Bronchial epithelial cell (primary cell): ENCODE results near the gene APOBEC3C. TPM values are rescaled to one million over a fixed set of nuclear protein-coding genes. Genes with fewer than 3 reads are reported as not detected.
"Not testable (repeated sequence)": the region's sequence is repeated elsewhere in the genome, so short reads cannot be mapped to it uniquely, and the experiment has no call there.

Experiments used
- DNase-seq: peaks from one replicate; pipeline ENCODE4 v3.0.0-alpha.2; 2010; ENCODE audit warnings: low read depth
- FAIRE-seq: peaks from 2 replicates; lab custom pipeline; 2011; peaks lifted over from hg19 to GRCh38; lab: Jason Lieb, UNC
- H3K27me3 ChIP-seq: 2 replicates; pipeline ENCODE4 v1.5.1; 2011; ENCODE audit warnings: low read length; ENCODE audit not compliant: control insufficient read depth, insufficient read depth
- H3K36me3 ChIP-seq: 2 replicates; pipeline ENCODE4 v1.5.1; 2011; ENCODE audit warnings: low read length; ENCODE audit not compliant: control insufficient read depth, insufficient read depth
- H3K4me3 ChIP-seq: 2 replicates; pipeline ENCODE4 v1.5.1; 2011; ENCODE audit warnings: mild to moderate bottlenecking, low read depth, low read length, control low read depth
- total RNA-seq: library from RNA; depleted of rRNA; stranded (reverse); fragments of >200 nt; gene quantifications from 2 replicates; pipeline ENCODE4 v1.2.1, GENCODE V29; 2014
- TF ChIP-seq, protein P1 (sequence below): IDR thresholded peaks from 2 replicates; pipeline ENCODE4 v1.5.1; 2011; ENCODE audit warnings: mild to moderate bottlenecking, moderate library complexity, low read length, control low read depth, inconsistent platforms; ENCODE audit not compliant: insufficient read depth, severe bottlenecking

Gene APOBEC3C
- total RNA-seq, 1 donor from 2014 or later, result 4.2 TPM

DNA sequence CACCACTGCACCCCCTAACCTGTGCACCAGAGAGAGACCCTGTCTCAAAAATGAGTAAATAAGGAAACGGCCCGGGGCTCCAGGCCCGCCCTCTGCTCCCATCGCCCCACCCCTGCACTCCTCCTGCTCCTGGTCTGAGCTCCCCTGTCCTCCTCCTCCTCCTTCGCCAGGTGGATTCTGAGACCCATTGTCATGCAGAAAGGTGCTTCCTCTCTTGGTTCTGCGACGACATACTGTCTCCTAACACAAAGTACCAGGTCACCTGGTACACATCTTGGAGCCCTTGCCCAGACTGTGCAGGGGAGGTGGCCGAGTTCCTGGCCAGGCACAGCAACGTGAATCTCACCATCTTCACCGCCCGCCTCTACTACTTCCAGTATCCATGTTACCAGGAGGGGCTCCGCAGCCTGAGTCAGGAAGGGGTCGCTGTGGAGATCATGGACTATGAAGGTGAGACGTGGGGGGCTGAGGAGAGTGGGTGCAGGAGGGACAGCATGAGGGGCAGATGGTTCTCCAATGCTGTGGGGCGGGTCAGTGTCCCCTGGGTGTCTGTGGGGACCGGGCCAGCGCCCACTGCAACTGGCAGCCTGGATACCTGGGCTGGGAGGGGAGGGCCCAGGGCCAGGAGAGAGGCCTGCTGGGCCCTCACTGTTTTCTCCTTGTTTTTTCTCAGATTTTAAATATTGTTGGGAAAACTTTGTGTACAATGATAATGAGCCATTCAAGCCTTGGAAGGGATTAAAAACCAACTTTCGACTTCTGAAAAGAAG lies 3.7 kb downstream of the APOBEC3C start:
- TF ChIP-seq, protein P1, sequence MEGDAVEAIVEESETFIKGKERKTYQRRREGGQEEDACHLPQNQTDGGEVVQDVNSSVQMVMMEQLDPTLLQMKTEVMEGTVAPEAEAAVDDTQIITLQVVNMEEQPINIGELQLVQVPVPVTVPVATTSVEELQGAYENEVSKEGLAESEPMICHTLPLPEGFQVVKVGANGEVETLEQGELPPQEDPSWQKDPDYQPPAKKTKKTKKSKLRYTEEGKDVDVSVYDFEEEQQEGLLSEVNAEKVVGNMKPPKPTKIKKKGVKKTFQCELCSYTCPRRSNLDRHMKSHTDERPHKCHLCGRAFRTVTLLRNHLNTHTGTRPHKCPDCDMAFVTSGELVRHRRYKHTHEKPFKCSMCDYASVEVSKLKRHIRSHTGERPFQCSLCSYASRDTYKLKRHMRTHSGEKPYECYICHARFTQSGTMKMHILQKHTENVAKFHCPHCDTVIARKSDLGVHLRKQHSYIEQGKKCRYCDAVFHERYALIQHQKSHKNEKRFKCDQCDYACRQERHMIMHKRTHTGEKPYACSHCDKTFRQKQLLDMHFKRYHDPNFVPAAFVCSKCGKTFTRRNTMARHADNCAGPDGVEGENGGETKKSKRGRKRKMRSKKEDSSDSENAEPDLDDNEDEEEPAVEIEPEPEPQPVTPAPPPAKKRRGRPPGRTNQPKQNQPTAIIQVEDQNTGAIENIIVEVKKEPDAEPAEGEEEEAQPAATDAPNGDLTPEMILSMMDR, result no peak
- no peak overlapping the region for H3K4me3 ChIP-seq
- DNase-seq (no peak), FAIRE-seq (no peak)
- H3K27me3 ChIP-seq, result no peaks in the 10 kb centered on the region
- peaks cover 6% of the 10 kb centered on the region for H3K36me3 ChIP-seq

DNA sequence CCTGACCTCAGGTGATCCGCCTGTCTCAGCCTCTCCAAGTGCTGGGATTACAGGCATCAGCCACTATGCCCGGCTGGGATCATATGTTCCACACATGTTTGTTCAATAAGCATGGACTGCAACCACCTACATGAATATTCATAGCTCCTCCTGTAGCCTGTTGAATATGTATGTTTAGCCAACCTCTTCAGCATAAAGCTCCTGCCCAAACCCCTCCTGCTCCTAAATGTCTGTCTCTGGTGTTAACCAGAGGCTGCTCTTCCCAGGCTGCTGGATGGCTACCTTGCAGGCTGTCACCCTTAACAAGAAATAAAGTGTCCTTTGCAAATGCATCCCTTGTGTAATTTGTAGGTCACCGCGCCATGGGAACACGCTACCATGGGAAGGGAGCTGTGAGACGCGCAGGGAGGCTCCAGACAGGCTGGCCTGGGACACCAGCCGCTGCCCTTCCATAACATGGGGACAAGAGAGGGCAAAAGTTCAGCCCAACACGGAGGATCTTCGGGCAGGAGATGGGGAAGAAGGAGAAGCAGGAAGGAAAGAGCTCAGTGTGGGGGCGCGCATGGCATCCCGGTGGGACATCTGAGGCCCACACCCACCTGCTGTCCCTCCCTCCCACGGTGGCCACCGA lies 6.1 kb downstream of the APOBEC3C start:
- not testable (repeated sequence) for H3K36me3 ChIP-seq, H3K4me3 ChIP-seq, H3K27me3 ChIP-seq
- FAIRE-seq, result peak; percentile 55
- DNase-seq, result peak; percentile 10

DNA sequence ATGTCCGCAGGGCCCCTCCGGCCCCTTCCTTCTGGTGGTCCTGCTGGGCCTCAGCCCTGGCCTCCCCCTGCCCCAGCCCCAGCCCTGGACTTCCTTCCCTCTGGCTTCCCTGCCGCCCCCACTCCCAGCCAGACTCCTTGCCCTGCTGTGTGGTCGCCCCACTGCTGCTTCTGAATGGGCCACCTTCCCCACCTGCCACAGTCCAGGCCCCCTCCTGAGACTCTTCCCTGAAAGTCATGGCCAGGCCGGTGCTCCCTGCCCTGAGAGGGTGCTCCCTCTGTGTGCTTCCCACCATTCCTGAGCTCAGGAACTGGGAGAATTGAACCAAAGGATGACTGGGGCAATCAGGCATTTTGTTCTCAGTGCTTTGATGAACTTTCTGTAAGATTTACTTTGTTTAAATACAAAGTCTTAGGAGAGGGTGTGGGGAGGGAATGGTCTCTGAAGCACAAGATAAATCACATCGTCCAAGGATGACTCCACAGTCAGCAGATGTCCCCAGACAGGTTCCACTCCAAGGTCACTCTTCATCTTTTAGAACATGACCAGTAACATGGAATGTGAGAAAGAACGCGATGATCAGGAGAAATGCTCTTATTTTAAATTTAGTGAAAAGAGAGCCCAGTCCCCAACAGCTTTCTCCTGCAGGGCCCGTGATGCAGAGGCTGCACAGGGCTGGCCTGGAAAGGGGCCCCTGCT lies 7.6 kb downstream of the APOBEC3C start:
- TF ChIP-seq, protein P1, result no peak
- peak; percentile 83 for FAIRE-seq
- no peak for DNase-seq
- H3K4me3 ChIP-seq, result no peak overlapping the region
- H3K27me3 ChIP-seq, result no peaks in the 10 kb centered on the region
- H3K36me3 ChIP-seq, result peaks cover 2% of the 10 kb centered on the region

- FAIRE-seq (no peak), DNase-seq (no peak)
- TF ChIP-seq, protein P1, result no peak
- Histone ChIP-seq H3K36me3 (no peaks in the 10 kb centered on the region), H3K4me3 (no peak overlapping the region), H3K27me3 (no peaks in the 10 kb centered on the region)
These were observed 10.7 kb downstream of the APOBEC3C start for GRCh38 chr22:39024519-39025308.

DNA sequence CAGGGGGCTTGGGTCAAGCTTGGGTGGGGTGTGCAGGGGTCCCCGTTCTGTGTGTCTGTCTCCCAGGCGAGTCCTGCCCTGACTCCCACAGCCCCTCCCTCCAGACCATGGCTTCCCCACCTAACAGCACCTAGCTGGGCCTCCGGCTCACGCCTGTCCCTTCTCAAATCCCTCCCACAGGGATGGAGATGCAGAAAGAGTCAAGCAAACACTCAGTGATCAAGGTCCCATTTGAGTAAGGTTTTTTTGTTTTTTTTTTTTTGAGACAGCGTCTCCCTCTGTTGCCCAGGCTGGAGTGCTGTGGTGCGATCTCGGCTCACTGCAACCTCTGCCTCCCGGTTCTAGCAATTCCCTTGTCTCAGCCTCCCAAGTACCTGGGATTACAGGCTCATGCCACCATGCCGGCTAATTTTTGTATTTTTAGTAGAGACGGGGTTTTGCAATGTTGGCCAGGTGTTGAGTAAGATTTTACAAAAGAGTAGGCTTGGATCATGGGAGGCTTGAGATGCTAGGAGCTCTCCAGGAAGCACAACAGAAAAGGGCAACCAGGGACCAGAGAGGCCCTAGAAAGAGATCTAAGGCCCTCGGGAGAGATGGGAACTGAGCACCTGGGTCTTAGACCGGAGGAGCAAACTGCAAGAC lies 12.6 kb downstream of the APOBEC3C start:
- no peaks in the 10 kb centered on the region for H3K36me3 ChIP-seq
- TF ChIP-seq, protein P1, result no peak

More for the DNA sequence above, 12.6 kb downstream of the APOBEC3C start:
- FAIRE-seq (no peak), DNase-seq (no peak)
- H3K4me3 ChIP-seq, result no peak overlapping the region
- no peaks in the 10 kb centered on the region for H3K27me3 ChIP-seq
